Hypothalamus (tissue), 51 donors: ENCODE measurements around the gene NUP205.
"Not testable (repeated sequence)": the region's sequence is repeated elsewhere in the genome, so short reads cannot be mapped to it uniquely, and the experiment has no call there.

Experiments
- DNase-seq, 51 donors: peaks; one replicate each; lab custom pipeline; 2025; lab: John Stamatoyannopoulos, UW

The NUP205 gene

DNA sequence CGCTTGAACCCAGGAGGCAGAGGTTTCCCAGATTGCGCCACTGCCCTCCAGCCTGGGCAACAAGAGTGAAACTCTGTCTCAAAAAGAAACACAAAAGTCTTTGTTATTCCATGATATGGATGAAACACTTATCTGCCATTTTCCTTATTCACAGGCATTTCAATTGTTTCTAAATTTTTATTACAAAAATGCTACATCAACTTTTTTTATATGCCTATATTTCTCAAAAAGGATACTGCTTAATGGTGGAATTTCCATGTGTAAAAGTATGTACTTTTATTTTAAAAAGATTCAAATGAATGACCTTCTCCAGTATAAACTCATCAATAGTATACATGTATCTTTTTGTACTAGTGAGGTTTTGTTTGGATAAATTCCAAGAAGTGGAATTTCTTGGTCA is 62.7 kb downstream of the NUP205 start:
- DNase-seq = no peak

DNA sequence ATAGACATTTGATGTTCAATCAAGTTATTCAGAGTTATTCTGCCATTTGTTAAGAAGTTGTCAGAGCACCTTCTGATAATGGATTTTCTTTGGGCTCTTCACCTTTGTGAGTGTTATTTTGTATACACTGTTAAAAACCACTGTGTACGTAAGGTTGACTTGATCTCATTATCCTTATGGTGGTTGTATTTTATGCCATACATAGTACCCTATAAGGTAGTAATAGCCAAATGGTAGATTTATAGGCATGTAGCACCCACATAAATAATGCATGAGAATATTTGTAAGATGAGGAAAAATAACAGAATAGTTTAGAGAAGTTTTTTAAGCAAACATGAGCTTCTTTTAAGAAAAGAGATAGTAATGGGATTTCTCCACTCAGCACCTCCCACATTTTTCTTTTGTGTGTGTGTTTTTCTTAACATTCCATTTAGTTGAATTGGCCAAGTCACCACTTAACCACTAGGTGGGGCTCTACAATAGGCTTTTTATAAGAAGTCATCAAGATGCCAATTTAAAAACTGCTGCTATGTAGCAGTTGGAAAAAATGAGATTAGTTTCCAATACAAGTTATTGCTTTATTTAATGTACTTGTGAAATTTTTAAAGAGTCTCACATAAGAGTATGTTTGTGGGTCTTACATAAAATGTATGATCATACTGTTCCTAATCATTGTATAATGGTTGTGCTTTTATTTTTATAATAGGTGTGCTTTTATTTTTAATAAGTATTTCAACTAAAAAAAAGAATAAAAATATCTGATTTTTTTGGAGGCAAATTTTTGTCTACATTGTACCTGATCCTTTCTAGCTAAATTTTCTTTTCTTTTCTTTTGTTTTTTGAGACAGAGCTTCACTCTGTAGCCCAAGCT is 63.5 kb downstream of the NUP205 start:
- DNase-seq = peak in 9 of 51 donors; percentile 1 to 74 (median 16)

DNA sequence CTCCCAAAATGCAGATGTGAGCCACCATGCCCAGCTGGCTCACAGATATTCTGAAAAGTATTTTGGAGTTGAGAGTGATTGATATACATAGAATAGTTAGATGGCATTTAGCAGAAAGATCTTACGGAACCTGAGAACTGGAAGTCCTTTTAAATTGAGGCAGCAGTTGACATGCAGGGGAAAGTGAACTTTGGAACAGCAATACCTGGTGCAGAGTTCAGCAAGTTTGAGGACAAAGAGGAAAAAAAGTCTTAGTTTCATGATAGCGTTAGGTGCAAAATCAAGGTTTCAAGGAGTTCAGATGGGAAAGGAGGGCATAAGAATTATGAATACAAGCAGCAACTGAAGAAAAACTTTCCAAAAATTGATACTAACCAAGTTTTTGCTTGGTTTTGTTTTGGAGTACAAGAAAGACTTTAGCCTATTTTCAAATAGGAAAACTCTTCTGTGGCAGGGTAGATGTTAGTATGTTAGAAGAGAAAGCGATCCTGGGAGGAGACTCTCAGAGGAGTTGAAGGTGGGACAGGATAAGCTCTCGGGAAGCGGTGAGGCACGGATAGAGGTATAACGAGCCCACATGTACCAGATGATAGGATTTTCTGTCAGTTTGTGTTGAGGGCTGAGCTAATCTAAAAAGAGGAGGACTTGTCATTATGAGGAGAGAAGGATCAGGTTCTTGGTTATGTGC is 76.6 kb downstream of the NUP205 start:
- DNase-seq = no peak

DNA sequence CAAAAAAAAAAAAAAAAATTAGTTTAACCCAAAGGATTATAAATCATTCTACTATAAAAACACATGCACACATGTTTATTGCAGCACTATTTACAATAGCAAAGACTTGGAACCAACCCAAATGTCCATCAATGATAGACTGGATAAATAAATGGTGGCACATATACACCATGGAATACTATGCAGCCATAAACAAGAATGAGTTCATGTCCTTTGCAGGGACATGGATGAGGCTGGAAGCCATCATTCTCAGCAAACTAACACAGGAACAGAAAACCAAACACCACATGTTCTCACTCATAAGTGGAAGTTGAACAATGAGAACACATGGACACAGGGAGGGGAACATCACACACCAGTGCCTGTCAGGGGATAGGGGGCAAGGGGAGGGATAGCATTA is 82.0 kb downstream of the NUP205 start:
- not testable (repeated sequence) for DNase-seq

DNA sequence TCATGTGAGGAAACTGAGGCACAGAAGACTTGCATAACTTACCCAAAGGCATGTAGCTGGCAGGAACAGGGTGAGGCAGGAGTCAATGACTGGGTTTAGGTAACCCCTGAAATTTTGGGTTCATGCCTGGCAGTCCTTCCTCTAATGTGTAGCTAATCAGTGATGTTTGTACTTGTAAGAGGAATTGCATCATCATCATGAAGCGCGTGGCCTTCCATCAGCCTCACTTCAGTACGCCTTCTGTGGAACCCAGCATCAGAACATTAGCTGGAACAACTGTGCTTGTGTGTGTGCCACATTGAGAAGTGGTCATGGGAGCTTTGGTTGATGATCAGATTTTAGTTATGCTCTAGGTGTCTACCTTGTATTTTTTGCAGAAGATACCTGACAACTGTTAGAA is 86.4 kb downstream of the NUP205 start:
- DNase-seq = no peak

DNA sequence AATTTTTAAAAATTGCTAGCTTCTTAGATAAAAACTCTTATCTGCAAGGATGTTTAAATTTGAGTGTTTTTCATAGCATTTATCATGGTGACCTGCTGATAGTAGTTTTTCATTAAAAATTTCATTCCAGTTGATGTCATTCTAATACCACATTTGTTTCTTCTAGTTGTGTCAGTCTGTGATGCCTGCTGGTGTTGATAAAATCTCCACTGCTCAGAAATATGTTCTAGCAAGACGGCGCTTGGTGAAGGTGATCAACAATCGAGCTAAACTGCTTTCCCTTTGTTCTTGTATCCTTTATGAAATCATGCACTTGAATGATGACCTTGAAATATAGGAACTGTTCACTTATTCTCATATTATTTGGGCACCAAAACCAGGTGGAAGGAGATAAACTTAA is 87.0 kb downstream of the NUP205 start:
- DNase-seq = no peak

DNA sequence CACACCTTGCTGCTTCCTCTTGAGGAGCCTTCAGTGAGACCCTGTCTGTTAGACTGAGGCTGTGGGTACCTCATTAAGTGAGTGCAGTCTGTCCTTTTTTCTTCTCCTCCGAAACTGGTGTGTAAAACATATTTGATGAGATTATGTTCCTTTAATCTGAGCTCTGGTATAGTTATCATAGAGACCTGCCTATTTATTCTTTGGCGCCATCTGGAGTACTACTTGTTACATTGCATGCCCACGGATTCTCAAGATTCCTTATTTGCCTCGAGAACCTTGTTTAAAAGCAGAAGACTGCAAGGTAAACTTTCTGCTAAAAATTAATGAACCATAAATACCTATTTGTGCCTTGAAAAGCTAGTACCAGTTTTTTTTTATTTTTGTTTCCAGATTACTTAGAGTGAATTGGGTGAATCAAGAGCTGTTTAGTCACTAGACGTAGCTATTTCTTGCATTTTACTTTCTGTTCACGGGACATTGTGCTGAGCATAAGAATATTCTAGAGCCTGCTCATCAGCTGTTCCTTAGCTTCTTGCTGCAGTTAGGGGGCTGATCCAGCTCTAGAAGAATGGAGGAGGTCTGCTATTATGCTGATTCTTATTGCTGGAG is 87.7 kb downstream of the NUP205 start:
- DNase-seq = peak in 4 of 51 donors; percentile 5 to 71 (median 12)

DNA sequence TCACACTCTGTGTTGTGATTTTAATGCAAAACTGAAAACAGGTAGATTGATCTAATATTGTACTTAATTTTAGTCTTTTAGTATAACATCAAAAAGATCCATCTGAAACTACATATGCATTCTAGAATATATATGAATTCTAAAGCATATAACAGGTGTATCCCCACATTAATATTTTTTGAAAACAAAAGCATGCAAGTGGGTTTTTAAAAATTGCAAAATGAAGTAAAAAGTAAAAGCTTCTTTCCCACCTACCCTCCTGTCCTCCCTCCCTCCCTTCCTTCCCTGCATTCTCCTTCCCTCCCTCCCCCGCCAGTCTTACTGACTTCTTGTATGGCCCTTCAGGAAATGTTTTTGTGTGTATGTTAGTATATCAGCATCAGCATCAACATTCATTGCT is 90.0 kb downstream of the NUP205 start:
- no peak for DNase-seq

DNA sequence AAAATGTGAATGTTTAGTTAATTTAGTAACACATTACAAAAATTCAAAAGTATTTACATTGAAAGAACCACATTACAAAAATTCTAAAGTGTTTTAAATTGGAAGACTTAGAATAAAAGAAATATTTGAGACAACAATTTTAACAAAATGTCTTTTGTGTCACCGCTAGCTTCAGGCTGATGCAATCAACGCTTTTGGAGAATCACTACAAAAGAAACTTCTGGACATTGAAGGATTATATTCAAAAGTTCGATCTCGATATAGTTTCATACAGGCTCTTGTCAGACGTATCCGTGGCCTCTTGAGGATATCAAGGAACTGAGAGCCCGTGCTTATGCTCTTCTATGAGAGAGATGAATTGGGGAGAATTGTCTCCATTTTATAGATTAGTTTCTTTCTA is 90.5 kb downstream of the NUP205 start:
- DNase-seq = no peak

DNA sequence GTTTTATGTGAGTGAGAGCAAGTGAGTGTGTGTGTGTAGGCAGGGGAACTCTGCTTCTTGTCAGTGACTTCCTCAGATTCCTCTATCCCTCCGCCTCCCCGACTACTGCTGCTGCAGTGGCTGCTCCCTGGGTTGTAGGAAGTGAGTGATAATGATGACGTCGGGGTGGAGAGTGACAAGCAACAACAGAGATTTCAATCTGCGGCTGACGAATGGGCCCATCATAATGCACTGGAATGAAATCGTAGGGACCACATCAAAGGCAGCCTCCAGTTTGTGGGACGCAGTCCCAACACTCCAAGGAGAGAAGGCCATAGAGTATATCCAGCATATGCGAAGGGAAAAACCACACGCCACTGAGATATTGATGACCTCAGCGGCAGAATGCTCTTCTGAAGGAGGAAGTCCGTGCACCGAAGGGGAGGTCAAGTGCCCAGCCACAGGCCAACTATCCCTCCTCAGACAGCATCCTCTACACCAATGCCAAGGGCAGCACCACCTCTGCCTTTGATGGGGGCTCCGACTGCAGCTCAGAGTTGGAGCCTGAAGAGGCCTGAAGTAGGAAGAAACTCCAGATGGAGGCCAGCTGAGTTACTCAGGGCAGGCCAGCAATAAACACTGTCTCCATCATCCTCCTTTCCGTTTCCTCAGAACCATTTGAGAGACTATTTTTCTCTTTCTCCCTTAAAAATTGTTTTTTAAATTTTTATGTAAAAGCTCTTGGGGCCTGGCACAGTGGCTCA is 93.3 kb downstream of the NUP205 start:
- DNase-seq = peak in 8 of 51 donors; percentile 6 to 44 (median 18)

DNA sequence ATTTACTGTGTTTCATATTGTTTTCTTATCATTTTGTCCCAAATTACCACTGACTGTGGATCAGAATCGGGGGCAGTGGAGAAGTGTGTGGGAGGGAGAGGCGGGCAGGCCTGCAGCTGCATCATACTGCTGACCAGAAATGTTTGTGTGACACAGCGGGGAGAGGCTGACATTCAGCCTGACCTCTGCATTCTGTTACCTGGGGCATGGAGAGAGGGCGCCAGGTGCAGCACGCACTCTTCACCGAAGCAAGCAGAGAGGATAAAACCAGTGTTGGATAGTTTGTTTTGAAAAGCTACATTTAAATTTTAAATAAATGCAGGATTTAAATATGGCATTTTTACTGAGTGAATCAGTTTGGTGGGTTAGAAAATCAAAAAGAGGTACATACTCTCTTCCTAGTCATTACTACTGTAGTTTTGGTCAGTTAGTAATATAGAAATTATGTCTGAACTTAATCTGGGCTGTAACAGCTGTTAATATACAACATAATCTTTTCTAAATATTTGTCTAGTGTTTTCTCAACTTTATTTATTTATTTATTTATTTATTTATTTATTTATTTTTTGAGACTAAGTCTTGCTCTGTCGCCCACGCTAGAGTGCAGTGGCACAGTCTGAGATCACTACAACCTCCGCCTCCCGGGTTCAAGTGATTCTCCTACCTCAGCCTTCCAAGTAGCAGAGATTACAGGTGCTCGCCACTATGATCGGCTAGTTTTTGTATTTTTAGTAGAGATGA is 95.8 kb downstream of the NUP205 start:
- DNase-seq = no peak

DNA sequence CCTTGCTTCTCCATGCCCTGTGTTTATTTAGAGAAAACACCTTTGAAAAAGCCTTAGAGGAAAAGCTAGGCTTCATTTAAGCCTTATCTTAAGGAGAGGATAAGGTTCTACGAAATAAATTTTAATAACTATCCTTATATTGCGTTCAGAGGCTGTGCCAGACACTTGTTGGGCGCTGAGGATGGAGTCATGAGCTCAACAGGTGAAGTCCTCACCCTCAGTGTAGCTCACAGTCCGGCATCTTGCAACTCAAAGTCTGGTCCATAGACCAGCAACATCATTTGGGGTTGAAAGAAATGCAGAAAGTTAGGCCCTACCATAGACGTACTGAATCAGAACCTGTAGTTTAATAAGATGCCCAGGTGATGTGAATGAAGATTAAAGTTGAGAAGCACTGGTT is 100.8 kb downstream of the NUP205 start:
- no peak for DNase-seq

DNA sequence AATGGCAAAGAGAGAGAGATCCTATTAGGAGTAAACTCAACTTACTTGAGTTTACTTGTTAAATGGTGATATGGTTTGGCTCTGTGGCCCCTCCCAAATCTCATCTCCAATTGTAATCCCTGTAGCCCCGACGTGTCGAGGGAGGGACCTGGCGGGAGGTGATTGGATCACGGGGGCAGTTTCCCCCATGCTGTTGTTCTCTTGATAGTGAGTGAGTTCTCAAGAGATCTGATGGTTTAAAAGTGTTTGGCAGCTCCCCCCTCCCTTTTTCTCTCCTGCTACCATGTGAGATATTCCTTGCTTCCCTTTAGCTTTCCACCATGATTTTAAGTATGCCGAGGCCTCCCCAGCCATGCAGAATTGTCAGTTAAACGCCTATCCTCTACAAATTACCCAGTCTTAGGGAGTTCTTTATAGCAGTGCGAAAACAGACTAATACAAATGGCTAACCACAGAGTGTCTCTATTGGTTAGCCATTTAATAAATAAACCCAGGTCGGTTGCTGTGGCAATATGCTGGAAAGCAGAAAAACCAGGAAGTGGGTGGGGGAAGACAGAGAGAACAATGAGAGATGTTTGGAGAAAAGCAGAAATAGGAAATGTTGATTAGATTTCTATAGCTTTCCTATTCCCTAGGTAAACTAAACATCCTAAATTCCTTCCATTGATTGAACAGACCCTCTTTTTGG is 101.6 kb downstream of the NUP205 start:
- no peak for DNase-seq

DNA sequence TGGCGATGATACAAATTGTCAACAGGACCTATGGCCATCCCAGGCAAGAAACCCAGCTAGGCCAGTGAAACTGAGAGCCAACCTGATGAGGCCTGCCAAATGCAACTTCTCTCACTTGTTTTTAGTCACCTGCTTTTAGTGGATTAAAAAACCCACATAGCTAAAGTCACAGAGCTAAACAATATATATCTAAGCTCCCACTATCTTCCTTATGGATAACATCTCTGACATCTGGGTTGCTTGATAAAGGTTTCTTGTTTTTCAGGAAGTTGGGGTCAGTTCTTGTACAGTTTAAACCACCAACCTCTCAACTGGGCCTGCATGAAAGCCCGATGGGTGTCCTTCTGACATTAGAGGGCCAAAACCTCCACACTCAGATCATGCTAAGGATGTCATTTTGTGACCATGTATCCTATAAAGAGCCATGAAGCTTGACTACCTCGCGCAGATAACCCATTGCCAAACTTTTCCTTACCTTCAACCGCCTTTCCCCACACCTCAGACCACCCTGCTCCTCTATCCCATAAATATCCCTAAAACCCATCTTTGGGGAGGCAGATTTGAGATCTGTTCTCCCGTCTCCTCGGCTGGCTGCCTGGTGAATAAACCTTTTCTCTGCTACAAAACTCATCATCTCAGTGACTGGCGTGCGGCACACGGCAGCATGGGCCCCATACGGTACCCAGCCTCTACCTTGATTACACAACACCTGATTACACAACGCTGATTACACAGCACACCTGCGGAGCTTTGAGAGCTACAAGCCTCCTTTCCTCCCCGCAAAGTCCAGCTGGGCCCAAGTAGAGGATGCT is 103.8 kb downstream of the NUP205 start:
- DNase-seq = no peak

DNA sequence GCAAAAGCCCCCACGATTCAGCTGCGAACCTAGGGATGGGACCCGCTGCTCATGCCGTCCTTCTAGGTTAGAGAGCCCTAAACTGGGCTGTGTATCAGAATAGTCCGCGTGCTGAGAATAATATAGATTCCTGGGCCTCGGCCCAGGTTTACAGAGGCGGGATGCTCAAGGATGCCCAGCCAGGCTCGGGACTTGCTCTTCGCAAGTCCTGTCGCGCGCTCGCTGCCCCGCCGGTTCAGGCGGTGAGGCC is 104.3 kb downstream of the NUP205 start:
- no peak for DNase-seq

DNA sequence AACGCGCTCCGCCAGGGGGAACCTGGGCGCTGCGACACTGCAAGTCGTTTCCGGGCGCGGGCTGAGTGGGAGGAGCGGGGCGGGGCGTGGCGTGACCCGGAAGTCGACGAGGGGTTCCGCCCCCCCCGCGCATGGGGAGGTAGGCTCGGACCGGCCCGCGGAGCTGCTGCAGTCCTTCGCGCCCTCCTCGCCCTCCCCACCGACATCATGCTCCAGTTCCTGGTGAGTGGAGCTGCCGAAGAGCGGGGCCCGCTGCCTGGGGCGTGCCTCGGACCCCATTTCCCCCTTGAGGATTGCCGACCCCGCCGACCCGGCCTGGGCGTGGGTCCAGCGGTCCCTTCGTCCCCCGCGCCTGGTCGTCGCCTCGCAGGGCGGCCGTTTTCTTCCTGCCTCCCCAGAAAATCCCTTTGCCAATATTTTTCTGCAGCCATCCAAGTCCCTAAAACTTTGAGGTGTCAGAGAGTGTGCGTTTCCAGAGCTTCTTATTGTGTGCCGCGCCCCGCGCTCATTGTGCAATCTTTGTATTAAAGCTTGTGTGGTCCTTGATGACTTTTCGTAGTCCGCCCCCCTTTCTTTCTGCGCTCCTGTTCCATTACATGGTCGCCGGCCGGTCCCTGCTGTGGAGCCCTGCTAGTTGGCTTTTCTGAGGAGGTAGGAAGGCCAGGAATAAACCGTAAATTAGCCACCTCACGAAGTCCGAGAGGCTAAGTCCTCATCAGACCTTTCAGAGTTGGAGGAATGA is 104.8 kb downstream of the NUP205 start, which contains the start of gene STMP1:
STMP1 (plus strand) TSS at position 142 of the 742 bp plus-strand sequence.
- DNase-seq = peak; percentile 65 to 97 (median 91)

DNA sequence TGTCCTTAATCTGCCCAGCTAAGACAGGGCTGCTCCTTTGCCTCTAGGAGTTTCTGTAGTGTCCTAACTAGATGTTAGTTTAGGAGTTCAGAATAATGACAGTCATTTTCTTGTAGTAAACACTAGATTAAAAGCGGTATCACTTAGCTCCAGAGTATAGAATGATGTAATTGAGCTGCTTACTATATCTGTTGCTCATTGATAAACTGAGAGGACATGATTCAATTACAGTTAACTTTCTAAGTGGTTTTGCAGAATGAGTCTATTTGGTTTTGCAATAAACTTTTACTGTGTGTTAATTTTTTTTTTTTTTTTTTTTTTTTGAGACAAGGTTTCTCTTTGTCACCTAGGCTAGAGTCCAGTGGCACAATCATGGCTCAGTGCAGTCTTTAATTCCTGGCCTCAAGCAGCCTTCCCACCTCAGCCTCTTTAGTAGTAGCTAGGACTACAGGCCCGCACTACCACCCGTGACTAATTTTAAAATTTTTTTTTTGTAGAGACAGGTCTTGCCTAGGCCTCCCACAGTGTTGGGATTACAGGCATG is 106.4 kb downstream of the NUP205 start:
- no peak for DNase-seq

DNA sequence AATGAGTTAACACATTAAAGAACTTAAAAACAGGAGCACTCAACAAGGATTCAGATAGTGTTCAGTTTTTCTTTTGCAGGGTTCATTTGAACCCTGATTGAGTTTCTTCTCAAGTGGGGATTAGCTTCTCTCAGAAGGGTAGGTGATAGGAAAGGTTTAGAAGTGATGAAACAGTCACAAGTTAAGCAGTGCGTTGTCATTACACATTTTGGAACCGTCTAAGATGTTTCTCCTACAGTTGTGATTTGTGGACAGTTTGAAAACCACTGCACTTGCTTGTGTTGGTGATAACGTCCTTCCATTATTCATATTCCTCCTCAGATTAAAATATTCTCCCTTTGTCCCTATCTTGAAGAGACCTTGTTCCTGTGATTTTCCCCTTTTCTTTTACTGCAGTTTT is 107.3 kb downstream of the NUP205 start:
- no peak for DNase-seq
